Breast epithelium (tissue), 4 donors: Measurements from ENCODE around the gene NAT16. TPM values are rescaled to one million over a fixed set of nuclear protein-coding genes. Genes with fewer than 3 reads are reported as not detected.

Source experiments
- DNase-seq, 2 donors: peaks; one replicate each; pipeline ENCODE4 v3.0.0-alpha.2; 2019; ENCODE audit warnings: low spot score in 2 of 2
- H3K27ac ChIP-seq, 2 donors: fragments of 200-600 bp; sonication (generic) in 1 of 2; one replicate each; pipeline ENCODE4 v1.5.1; 2016 to 2019; ENCODE audit warnings: mild to moderate bottlenecking in 1 of 2
- H3K27me3 ChIP-seq, 2 donors: fragments of 200-600 bp; sonication (generic) in 1 of 2; one replicate each; pipeline versions ENCODE4 v1.5.1 to v1.6.0; 2017 to 2019; ENCODE audit warnings: control low read depth in 1 of 2, mild to moderate bottlenecking in 1 of 2
- H3K36me3 ChIP-seq: fragments of 200-600 bp; one replicate; pipeline ENCODE4 v1.5.1; 2019
- H3K4me1 ChIP-seq, 2 donors: fragments of 200-600 bp; sonication (generic); one replicate each; pipeline ENCODE4 v1.5.1; 2016 to 2019; ENCODE audit warnings: control low read depth in 1 of 2
- H3K4me3 ChIP-seq, 3 donors: fragments of 200-600 bp; sonication (generic); 1 replicate in 2 of 3; 2 replicates in 1 of 3; pipeline ENCODE4 v1.5.1; 2016 to 2019; ENCODE audit warnings: mild to moderate bottlenecking in 3 of 3, moderate library complexity in 2 of 3
- H3K9me3 ChIP-seq, 2 donors: fragments of 200-600 bp; sonication (generic) in 1 of 2; one replicate each; pipeline ENCODE4 v1.5.1; 2016 to 2019; ENCODE audit warnings: control low read depth in 1 of 2
- POLR2A ChIP-seq: fragments of 450-650 bp; IDR thresholded peaks from one replicate; pipeline ENCODE4 v1.6.1; 2016; ENCODE audit warnings: antibody characterized with exemption, mild to moderate bottlenecking, moderate library complexity
- POLR2AphosphoS5 ChIP-seq, 3 donors: sonication (generic); formaldehyde crosslinking; IDR thresholded peaks; one replicate each; pipeline ENCODE4 v1.6.1; 2017; ENCODE audit warnings: antibody characterized with exemption in 3 of 3
- intact Hi-C: fragments of 100-400 bp; cut with DNase I; formaldehyde crosslinking; loops from one replicate; pipeline ENCODE4 v1.15.1; 2023; ENCODE audit warnings: low total_unique reads
- total RNA-seq, 3 donors: library from RNA; depleted of rRNA; stranded (reverse); fragments of >200 nt; gene quantifications; one replicate each; pipeline ENCODE4 v1.1.0, GENCODE V29; 2016
- TF ChIP-seq, protein P1 (sequence below), 3 donors: fragments of 450-650 bp; IDR thresholded peaks; one replicate each; pipeline ENCODE4 v1.5.1; 2016 to 2017; ENCODE audit warnings: antibody characterized with exemption in 3 of 3, mild to moderate bottlenecking in 3 of 3, moderate library complexity in 3 of 3

NAT16 gene
- total RNA-seq: not detected

DNA sequence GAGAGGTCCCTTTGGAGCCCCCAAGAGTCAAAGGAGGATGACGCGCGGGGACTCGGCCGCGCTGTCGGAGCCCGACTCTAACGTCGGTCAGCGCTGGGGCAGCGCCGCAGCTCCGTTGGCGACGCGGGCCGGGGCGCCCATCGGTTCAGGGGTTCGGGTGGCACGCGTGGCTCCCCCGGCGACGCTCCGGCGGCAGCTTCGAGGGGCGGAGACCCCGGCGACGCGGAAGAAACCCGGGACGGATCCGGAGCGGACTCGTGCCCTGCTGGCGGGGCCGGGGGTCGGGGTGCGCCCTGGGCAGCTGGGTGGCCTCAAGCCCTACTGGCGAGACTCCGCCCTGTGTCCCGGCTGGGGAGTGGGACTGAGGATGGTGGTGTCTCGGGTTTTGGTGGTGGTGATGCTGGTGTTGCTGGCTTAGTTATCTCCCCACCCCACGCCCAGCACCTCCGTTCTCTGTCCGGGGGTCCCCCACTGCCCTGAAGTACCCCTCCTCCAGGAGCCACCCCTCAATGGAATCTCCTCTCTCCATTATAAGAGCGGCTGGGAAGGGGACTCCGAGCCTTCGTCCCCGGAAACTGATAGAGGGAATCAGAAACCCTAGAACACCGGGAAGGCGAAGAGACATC, at the start of gene NAT16:
Gene NAT16 (minus strand): TSS at position 164 of the 626 bp plus-strand sequence. CDS start 5,486 bp downstream, outside the sequence.
- peaks cover 5 to 61% of the 10 kb centered on the region in 2 donors for H3K27me3 ChIP-seq
- H3K36me3 ChIP-seq: no peaks in the 10 kb centered on the region
- no peak within 1 kb of the TSS for H3K27ac ChIP-seq
- intact Hi-C loops: no loop called here
- no peaks in the 10 kb centered on the region for H3K9me3 ChIP-seq
- peaks cover 0 to 8% of the 10 kb centered on the region in 2 donors for H3K4me1 ChIP-seq
- no peak for DNase-seq
- TF ChIP-seq, protein P1, sequence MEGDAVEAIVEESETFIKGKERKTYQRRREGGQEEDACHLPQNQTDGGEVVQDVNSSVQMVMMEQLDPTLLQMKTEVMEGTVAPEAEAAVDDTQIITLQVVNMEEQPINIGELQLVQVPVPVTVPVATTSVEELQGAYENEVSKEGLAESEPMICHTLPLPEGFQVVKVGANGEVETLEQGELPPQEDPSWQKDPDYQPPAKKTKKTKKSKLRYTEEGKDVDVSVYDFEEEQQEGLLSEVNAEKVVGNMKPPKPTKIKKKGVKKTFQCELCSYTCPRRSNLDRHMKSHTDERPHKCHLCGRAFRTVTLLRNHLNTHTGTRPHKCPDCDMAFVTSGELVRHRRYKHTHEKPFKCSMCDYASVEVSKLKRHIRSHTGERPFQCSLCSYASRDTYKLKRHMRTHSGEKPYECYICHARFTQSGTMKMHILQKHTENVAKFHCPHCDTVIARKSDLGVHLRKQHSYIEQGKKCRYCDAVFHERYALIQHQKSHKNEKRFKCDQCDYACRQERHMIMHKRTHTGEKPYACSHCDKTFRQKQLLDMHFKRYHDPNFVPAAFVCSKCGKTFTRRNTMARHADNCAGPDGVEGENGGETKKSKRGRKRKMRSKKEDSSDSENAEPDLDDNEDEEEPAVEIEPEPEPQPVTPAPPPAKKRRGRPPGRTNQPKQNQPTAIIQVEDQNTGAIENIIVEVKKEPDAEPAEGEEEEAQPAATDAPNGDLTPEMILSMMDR (IDR thresholded peaks at IDR 0.05): no peak
- TF ChIP-seq POLR2A (no peak), POLR2AphosphoS5 (IDR thresholded peaks at IDR 0.05) (no peak)
- H3K4me3 ChIP-seq: peak within 1 kb of the TSS in 1 of 3 donors; percentile 52

DNA sequence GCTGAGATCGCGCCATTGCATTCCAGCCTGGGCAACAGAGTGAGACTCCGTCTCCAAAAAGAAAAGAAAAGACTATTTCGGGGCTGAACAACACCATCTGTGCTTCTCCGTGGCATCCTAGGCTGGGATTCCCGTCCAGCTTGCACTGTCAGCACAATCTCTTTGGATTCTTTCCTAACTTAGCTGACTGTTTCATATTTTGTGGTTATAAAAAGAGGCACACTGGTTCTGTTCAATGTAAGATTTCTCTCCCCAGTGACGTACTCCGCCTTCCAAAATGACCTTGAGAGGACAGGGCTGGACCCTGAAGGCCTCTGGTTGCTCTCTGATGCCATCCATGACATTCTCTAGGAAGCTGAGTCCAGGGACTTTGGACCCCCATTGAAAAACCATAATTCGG, 46.6 kb upstream of the NAT16 start:
- Histone ChIP-seq H3K9me3 (no peaks in the 10 kb centered on the region), H3K36me3 (no peaks in the 10 kb centered on the region), H3K4me3 (no peak overlapping the region), H3K27ac (peak overlapping the region in 1 of 2 donors; percentile 61), H3K4me1 (no peaks in the 10 kb centered on the region), H3K27me3 (no peaks in the 10 kb centered on the region)
- intact Hi-C loops: no loop called here
- DNase-seq: no peak
- TF ChIP-seq POLR2AphosphoS5 (IDR thresholded peaks at IDR 0.05) (no peak), POLR2A (no peak)
- TF ChIP-seq, protein P1 (IDR thresholded peaks at IDR 0.05): no peak

DNA sequence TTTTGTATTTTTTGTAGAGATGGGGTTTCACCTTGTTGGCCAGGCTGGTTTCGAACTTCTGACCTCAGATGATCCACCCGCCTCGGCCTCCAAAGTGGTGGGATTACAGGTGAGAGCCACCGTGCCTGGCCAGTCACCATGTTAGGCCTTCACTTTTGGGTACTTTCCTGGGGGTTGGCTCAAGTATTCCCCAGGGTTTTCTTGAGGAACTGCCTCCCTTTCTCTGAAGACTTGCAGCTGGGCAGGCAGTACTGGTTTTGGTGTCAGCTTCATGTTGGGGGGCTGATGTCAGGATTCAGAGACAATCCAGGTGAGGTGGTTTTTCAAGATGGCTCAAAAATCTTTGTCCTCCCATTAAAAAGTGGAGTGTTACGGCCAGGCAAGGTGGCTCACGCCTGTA, 45.6 kb upstream of the NAT16 start:
- DNase-seq: no peak
- intact Hi-C loops: no loop called here
- Histone ChIP-seq H3K27ac (no peak overlapping the region), H3K9me3 (no peaks in the 10 kb centered on the region), H3K36me3 (no peaks in the 10 kb centered on the region), H3K4me1 (no peaks in the 10 kb centered on the region), H3K27me3 (no peaks in the 10 kb centered on the region), H3K4me3 (no peak overlapping the region)
- TF ChIP-seq POLR2AphosphoS5 (IDR thresholded peaks at IDR 0.05): no peak

DNA sequence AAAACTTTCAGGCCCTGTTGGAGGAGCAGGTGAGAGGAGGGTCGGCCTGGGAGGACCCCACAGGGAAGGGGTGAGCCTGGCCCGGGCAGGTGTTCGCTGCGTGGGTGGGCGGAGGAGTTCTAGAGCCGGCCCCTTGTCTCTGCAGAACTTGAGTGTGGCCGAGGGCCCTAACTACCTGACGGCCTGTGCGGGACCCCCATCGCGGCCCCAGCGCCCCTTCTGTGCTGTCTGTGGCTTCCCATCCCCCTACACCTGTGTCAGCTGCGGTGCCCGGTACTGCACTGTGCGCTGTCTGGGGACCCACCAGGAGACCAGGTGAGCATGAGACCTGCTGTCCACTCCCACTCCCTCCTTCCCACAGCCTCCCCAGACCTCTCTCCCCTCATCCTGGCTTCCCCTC, 43.4 kb upstream of the NAT16 start:
- H3K4me1 ChIP-seq: peaks cover 0 to 5% of the 10 kb centered on the region in 2 donors
- DNase-seq: no peak
- H3K4me3 ChIP-seq: no peak overlapping the region
- no peak for TF ChIP-seq POLR2A
- TF ChIP-seq, protein P1 (IDR thresholded peaks at IDR 0.05): no peak
- no peak for TF ChIP-seq POLR2AphosphoS5 (IDR thresholded peaks at IDR 0.05)
- H3K36me3 ChIP-seq: no peaks in the 10 kb centered on the region
- intact Hi-C loops: no loop called here
- H3K27me3 ChIP-seq: no peaks in the 10 kb centered on the region
- H3K9me3 ChIP-seq: no peaks in the 10 kb centered on the region
- H3K27ac ChIP-seq: no peak overlapping the region

GRCh38 chr7:101222275-101222830, 42.3 kb upstream of the NAT16 start:
- peaks cover 0 to 6% of the 10 kb centered on the region in 2 donors for H3K4me1 ChIP-seq
- no peak for TF ChIP-seq POLR2AphosphoS5 (IDR thresholded peaks at IDR 0.05)
- TF ChIP-seq POLR2A: no peak
- TF ChIP-seq, protein P1 (IDR thresholded peaks at IDR 0.05): no peak
- H3K4me3 ChIP-seq: no peak overlapping the region
- H3K27me3 ChIP-seq: no peaks in the 10 kb centered on the region
- intact Hi-C loops: no loop called here
- H3K9me3 ChIP-seq: no peaks in the 10 kb centered on the region
- no peak overlapping the region for H3K27ac ChIP-seq
- DNase-seq: no peak
- H3K36me3 ChIP-seq: no peaks in the 10 kb centered on the region
